HL-60 (cell line): ENCODE measurements around the gene SORCS2.

ENCODE experiments used
- CTCF ChIP-seq: IDR thresholded peaks from one replicate; pipeline ENCODE4 v1.5.1; 2011; ENCODE audit warnings: low read length, control low read depth, inconsistent platforms; ENCODE audit not compliant: insufficient read depth
- POLR2AphosphoS5 ChIP-seq: IDR thresholded peaks from 2 replicates; pipeline ENCODE4 v1.6.1; 2012; ENCODE audit warnings: low read depth
- TF ChIP-seq, protein P1 (sequence below): IDR thresholded peaks from 2 replicates; pipeline ENCODE4 v1.6.1; 2012; ENCODE audit warnings: low read depth; ENCODE audit not compliant: insufficient replicate concordance

DNA sequence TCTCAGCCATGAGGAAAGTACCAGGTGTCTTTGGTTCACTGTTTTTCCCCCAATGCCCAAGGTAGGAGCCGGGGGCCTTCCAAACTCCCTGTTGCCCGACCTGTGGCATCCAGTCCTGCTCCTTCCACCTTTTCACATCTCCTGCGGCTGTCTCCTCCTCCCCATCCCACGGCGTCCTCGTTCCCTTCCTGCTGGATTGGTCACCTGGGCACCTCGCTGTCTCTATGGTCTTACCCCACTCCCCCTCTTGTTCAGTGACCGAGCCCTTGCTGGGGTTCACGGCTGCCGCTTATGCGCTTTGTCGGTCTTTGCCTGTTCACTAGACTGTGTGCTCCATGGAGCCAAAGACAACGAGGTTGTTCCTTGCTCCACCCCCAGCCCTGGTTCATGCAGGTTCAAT, 431.1 kb downstream of the SORCS2 start:
- no peak for TF ChIP-seq CTCF
- TF ChIP-seq, protein P1, sequence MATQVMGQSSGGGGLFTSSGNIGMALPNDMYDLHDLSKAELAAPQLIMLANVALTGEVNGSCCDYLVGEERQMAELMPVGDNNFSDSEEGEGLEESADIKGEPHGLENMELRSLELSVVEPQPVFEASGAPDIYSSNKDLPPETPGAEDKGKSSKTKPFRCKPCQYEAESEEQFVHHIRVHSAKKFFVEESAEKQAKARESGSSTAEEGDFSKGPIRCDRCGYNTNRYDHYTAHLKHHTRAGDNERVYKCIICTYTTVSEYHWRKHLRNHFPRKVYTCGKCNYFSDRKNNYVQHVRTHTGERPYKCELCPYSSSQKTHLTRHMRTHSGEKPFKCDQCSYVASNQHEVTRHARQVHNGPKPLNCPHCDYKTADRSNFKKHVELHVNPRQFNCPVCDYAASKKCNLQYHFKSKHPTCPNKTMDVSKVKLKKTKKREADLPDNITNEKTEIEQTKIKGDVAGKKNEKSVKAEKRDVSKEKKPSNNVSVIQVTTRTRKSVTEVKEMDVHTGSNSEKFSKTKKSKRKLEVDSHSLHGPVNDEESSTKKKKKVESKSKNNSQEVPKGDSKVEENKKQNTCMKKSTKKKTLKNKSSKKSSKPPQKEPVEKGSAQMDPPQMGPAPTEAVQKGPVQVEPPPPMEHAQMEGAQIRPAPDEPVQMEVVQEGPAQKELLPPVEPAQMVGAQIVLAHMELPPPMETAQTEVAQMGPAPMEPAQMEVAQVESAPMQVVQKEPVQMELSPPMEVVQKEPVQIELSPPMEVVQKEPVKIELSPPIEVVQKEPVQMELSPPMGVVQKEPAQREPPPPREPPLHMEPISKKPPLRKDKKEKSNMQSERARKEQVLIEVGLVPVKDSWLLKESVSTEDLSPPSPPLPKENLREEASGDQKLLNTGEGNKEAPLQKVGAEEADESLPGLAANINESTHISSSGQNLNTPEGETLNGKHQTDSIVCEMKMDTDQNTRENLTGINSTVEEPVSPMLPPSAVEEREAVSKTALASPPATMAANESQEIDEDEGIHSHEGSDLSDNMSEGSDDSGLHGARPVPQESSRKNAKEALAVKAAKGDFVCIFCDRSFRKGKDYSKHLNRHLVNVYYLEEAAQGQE: no peak
- no peak for TF ChIP-seq POLR2AphosphoS5
